ENCODE data around the gene SLIT3.

Gene SLIT3

DNA sequence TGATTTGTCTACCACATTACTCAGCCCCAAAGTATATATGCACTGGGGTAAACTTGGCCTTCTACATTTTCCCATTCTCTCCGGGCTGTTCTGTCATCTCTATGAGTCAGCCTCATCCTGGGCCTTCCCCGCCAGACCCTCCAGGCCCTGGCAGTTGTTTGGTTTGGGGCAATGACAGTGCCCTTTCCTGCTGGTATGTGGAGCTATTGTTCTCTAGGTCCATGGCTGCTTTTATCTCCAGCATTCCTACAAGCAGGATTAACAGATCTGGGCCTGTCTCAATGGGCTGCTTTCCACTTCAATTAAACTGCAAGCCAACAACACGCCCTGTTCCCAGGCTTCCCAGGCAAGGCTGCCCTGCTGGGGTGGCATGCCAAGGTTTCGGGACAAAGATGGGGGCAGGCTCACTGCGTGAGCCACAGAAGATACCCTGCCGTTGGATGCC is 136.4 kb downstream of the SLIT3 start:
- TF ChIP-seq ZNF843 (tag by site-specific recombination; IDR thresholded peaks at IDR 0.05): no peak
- TF ChIP-seq ZNF140 (tag by site-specific recombination; IDR thresholded peaks at IDR 0.05): no peak
- TF ChIP-seq KLF10 (tag by site-specific recombination; IDR thresholded peaks at IDR 0.05): no peak
- no peak for TF ChIP-seq OVOL3 (tag by site-specific recombination; IDR thresholded peaks at IDR 0.05)
- no peak for TF ChIP-seq ZNF510 (tag by site-specific recombination; IDR thresholded peaks at IDR 0.05; ENCODE audit: insufficient replicate concordance)
- no peak for TF ChIP-seq SALL2 (tag by site-specific recombination; IDR thresholded peaks at IDR 0.05; ENCODE audit: borderline replicate concordance)
- TF ChIP-seq ZSCAN30 (tag by site-specific recombination; IDR thresholded peaks at IDR 0.05): no peak
- TF ChIP-seq, protein P1, sequence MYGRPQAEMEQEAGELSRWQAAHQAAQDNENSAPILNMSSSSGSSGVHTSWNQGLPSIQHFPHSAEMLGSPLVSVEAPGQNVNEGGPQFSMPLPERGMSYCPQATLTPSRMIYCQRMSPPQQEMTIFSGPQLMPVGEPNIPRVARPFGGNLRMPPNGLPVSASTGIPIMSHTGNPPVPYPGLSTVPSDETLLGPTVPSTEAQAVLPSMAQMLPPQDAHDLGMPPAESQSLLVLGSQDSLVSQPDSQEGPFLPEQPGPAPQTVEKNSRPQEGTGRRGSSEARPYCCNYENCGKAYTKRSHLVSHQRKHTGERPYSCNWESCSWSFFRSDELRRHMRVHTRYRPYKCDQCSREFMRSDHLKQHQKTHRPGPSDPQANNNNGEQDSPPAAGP (tag by site-specific recombination; IDR thresholded peaks at IDR 0.05): peak; percentile 54; the same call in 1 of the 2 replicates
- no peak for TF ChIP-seq SETDB1 (IDR thresholded peaks at IDR 0.05; ENCODE audit: insufficient read length, low read length)
- peak; percentile 8; the same call in 1 of the 2 replicates for TF ChIP-seq ZIC2 (tag by site-specific recombination; IDR thresholded peaks at IDR 0.05)
- no peak for TF ChIP-seq ZNF660 (tag by site-specific recombination; IDR thresholded peaks at IDR 0.05)
- no peak for TF ChIP-seq ZNF571 (tag by site-specific recombination; IDR thresholded peaks at IDR 0.05)
- TF ChIP-seq ZNF621 (tag by site-specific recombination; IDR thresholded peaks at IDR 0.05): no peak
- POLR2A ChIA-PET: no interaction called here
- CTCF ChIA-PET: no interaction called here

DNA sequence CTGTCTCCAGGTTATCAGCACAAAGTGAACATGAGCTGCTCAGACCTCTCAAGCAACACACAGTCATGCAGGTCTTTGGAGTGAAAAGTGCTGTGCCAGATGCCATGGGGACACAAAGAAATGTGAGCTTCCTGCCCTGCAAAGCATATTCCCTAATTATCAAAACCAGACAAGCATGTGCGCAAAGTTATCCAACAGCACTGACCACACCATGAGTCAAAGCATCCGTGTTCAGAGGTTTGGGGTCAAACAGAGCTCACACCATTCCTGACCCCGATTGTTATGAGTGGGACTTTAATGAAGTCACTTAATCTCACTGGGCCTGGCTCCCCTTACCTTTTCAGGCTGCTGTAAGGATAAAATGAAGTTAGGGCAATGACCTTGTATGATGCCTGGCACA is 138.5 kb downstream of the SLIT3 start:
- ChIA-PET POLR2A (no interaction called here), CTCF (interaction anchor here (1.7 kb wide), 1 partner anchor 14 kb away, joined by 6 read pairs; no protein-coding TSS in a partner anchor)
- H3K4me1 ChIP-seq (ENCODE audit: control insufficient read depth, insufficient read depth, low read length): peaks cover 5% of the 10 kb centered on the region; the same call in 1 of the 2 replicates
- no peak for TF ChIP-seq ZFHX2 (tag by site-specific recombination; conservative IDR thresholded peaks at IDR 0.05)
- no peak for TF ChIP-seq ZNF624 (tag by site-specific recombination; IDR thresholded peaks at IDR 0.05)
- TF ChIP-seq, protein P2, sequence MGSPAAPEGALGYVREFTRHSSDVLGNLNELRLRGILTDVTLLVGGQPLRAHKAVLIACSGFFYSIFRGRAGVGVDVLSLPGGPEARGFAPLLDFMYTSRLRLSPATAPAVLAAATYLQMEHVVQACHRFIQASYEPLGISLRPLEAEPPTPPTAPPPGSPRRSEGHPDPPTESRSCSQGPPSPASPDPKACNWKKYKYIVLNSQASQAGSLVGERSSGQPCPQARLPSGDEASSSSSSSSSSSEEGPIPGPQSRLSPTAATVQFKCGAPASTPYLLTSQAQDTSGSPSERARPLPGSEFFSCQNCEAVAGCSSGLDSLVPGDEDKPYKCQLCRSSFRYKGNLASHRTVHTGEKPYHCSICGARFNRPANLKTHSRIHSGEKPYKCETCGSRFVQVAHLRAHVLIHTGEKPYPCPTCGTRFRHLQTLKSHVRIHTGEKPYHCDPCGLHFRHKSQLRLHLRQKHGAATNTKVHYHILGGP (tag by site-specific recombination; IDR thresholded peaks at IDR 0.05): no peak
- TF ChIP-seq, protein P3, sequence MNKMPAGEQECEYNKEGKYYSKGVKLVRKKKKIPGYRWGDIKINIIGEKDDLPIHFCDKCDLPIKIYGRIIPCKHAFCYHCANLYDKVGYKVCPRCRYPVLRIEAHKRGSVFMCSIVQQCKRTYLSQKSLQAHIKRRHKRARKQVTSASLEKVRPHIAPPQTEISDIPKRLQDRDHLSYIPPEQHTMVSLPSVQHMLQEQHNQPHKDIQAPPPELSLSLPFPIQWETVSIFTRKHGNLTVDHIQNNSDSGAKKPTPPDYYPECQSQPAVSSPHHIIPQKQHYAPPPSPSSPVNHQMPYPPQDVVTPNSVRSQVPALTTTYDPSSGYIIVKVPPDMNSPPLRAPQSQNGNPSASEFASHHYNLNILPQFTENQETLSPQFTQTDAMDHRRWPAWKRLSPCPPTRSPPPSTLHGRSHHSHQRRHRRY (tag by site-specific recombination; IDR thresholded peaks at IDR 0.05): no peak
- TF ChIP-seq KLF10 (tag by site-specific recombination; IDR thresholded peaks at IDR 0.05): no peak
- TF ChIP-seq, protein P4, sequence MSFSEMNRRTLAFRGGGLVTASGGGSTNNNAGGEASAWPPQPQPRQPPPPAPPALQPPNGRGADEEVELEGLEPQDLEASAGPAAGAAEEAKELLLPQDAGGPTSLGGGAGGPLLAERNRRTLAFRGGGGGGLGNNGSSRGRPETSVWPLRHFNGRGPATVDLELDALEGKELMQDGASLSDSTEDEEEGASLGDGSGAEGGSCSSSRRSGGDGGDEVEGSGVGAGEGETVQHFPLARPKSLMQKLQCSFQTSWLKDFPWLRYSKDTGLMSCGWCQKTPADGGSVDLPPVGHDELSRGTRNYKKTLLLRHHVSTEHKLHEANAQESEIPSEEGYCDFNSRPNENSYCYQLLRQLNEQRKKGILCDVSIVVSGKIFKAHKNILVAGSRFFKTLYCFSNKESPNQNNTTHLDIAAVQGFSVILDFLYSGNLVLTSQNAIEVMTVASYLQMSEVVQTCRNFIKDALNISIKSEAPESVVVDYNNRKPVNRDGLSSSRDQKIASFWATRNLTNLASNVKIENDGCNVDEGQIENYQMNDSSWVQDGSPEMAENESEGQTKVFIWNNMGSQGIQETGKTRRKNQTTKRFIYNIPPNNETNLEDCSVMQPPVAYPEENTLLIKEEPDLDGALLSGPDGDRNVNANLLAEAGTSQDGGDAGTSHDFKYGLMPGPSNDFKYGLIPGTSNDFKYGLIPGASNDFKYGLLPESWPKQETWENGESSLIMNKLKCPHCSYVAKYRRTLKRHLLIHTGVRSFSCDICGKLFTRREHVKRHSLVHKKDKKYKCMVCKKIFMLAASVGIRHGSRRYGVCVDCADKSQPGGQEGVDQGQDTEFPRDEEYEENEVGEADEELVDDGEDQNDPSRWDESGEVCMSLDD (tag by site-specific recombination; IDR thresholded peaks at IDR 0.05): no peak
- no peak for TF ChIP-seq REPIN1 (tag by site-specific recombination; IDR thresholded peaks at IDR 0.05; ENCODE audit: low read depth)
- TF ChIP-seq, protein P5, sequence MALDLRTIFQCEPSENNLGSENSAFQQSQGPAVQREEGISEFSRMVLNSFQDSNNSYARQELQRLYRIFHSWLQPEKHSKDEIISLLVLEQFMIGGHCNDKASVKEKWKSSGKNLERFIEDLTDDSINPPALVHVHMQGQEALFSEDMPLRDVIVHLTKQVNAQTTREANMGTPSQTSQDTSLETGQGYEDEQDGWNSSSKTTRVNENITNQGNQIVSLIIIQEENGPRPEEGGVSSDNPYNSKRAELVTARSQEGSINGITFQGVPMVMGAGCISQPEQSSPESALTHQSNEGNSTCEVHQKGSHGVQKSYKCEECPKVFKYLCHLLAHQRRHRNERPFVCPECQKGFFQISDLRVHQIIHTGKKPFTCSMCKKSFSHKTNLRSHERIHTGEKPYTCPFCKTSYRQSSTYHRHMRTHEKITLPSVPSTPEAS (tag by site-specific recombination; IDR thresholded peaks at IDR 0.05): no peak
- TF ChIP-seq, protein P6, sequence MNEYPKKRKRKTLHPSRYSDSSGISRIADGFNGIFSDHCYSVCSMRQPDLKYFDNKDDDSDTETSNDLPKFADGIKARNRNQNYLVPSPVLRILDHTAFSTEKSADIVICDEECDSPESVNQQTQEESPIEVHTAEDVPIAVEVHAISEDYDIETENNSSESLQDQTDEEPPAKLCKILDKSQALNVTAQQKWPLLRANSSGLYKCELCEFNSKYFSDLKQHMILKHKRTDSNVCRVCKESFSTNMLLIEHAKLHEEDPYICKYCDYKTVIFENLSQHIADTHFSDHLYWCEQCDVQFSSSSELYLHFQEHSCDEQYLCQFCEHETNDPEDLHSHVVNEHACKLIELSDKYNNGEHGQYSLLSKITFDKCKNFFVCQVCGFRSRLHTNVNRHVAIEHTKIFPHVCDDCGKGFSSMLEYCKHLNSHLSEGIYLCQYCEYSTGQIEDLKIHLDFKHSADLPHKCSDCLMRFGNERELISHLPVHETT (tag by site-specific recombination; IDR thresholded peaks at IDR 0.05): no peak
- no peak for TF ChIP-seq ZNF701 (tag by site-specific recombination; IDR thresholded peaks at IDR 0.05)
- TF ChIP-seq ZNF114 (tag by site-specific recombination; IDR thresholded peaks at IDR 0.05): no peak
- TF ChIP-seq ZSCAN30 (tag by site-specific recombination; IDR thresholded peaks at IDR 0.05): no peak
- no peak for TF ChIP-seq ZNF600 (tag by site-specific recombination; IDR thresholded peaks at IDR 0.05)
- TF ChIP-seq ZNF660 (tag by site-specific recombination; IDR thresholded peaks at IDR 0.05): no peak
- TF ChIP-seq ZNF529 (tag by site-specific recombination; IDR thresholded peaks at IDR 0.05; ENCODE audit: insufficient replicate concordance): no peak
- TF ChIP-seq ZNF391 (tag by site-specific recombination; IDR thresholded peaks at IDR 0.05; ENCODE audit: borderline replicate concordance, low read depth): no peak
- no peak for TF ChIP-seq ZNF366 (tag by site-specific recombination; conservative IDR thresholded peaks at IDR 0.05)
- H3K9me3 ChIP-seq (ENCODE audit: control insufficient read depth, insufficient read depth, low read depth, low read length): no peaks in the 10 kb centered on the region
- H3K36me3 ChIP-seq (ENCODE audit: control insufficient read depth in 2 of 2, insufficient read depth in 1 of 2, low read length in 2 of 2): no peaks in the 10 kb centered on the region
- no peak overlapping the region for H3K4me3 ChIP-seq (ENCODE audit: low read depth, low read length)
- H3K27ac ChIP-seq (ENCODE audit: extremely low read depth, low read depth, low read length): no peak overlapping the region

More for the DNA sequence above, 136.4 kb downstream of the SLIT3 start:
- Histone ChIP-seq H3K4me3 (ENCODE audit: low read depth, low read length) (no peak overlapping the region), H3K9me3 (ENCODE audit: control insufficient read depth, insufficient read depth, low read depth, low read length) (no peaks in the 10 kb centered on the region), H3K4me1 (ENCODE audit: control insufficient read depth, insufficient read depth, low read length) (peaks cover 5% of the 10 kb centered on the region; the same call in 1 of the 2 replicates), H3K27ac (ENCODE audit: extremely low read depth, low read depth, low read length) (no peak overlapping the region), H3K36me3 (ENCODE audit: control insufficient read depth in 2 of 2, insufficient read depth in 1 of 2, low read length in 2 of 2) (no peaks in the 10 kb centered on the region)
